Activated naive CD8-positive, alpha-beta T cell treated with anti-CD3 and anti-CD28 coated beads, Interleukin-2, amount 10 ng/mL, durations not matched to agents 7 days and 5 days (primary cell): ENCODE results near the gene LTB4R2. TPM values are rescaled to one million over a fixed set of nuclear protein-coding genes. Genes with fewer than 3 reads are reported as not detected.

ENCODE experiments used
- ATAC-seq: fragments of 150-1000 bp; cut with Tn5 transposase; one replicate; pipeline ENCODE4 v1.10.0; 2021; ENCODE audit warnings: low read depth, moderate library complexity
- POLR2A ChIA-PET: fragments of 350-600 bp; sonication (Branson Sonifier 250); formaldehyde crosslinking; loops from one replicate; lab custom pipeline; 2021; ENCODE audit warnings: antibody characterized with exemption; lab: Charles Lee
- DNase-seq: peaks from one replicate; pipeline ENCODE4 v3.0.0; 2021
- H3K27ac Mint-ChIP-seq: one replicate; pipeline ENCODE4 v1.8.0; 2022; ENCODE audit warnings: mild to moderate bottlenecking, mixed read lengths
- H3K27me3 Mint-ChIP-seq: one replicate; pipeline ENCODE4 v1.8.0; 2022; ENCODE audit warnings: mild to moderate bottlenecking, moderate library complexity, mixed read lengths
- H3K36me3 Mint-ChIP-seq: one replicate; pipeline ENCODE4 v1.8.0; 2021; ENCODE audit warnings: mild to moderate bottlenecking, mixed read lengths
- H3K4me1 Mint-ChIP-seq: one replicate; pipeline ENCODE4 v1.8.0; 2021; ENCODE audit warnings: mixed read lengths
- H3K4me3 Mint-ChIP-seq: one replicate; pipeline ENCODE4 v1.8.0; 2022; ENCODE audit warnings: mild to moderate bottlenecking, moderate library complexity, mixed read lengths
- H3K9me3 Mint-ChIP-seq: one replicate; pipeline ENCODE4 v1.8.0; 2021; ENCODE audit warnings: mixed read lengths
- total RNA-seq, 2 experiments: library from RNA; stranded (reverse); gene quantifications; one replicate each; pipeline ENCODE4 v1.2.3, GENCODE V29; 2021

Gene LTB4R2
- total RNA-seq, 2 experiments from 2014 or later = 19.4 to 21.2 TPM

DNA sequence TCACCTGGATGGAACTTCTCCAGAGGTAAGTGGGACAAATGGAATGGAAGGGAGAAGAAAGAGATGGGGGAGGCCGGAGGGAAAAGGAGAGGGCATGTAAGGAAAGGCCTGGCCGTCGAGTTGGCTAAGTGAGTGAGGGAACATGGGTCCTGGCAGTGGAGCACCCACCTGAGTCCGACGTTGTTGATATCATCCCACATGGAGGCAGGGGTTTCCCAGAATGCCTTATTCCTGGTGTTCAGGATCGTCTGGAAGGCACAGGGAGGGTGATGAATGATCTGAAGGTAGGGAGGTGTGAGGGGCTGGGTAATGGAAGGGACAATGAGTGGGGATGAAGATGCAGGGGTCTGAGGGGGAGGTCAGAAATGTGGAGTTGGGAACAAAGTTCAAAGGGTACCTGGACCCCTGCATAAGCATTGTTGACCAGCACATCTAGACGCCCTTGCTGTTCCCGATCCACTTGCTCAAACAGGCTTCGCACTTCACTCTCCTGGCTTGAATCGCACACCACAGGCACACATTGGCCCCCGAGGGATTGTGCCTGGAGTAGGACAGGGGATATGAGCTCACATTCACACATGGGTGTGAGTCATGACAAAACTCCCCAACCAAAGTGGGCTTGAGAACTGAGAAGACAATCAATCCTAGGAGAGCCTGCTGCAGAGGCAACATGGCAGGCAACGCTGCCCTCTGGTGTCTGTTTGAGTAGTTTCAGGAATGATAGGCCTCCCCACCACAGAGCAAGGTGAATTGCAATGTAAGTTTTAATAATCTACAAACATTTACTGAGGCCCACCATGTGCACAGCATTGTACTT lies 13.4 kb upstream of the LTB4R2 start:
- Mint-ChIP-seq H3K4me3 (peak overlapping the region; percentile 65), H3K27me3 (no peaks in the 10 kb centered on the region), H3K9me3 (no peaks in the 10 kb centered on the region), H3K36me3 (peaks cover 29% of the 10 kb centered on the region), H3K4me1 (peaks cover 44% of the 10 kb centered on the region), H3K27ac (peak overlapping the region; percentile 94)
- peak; percentile 55 for ATAC-seq
- peak; percentile 66 for DNase-seq
- POLR2A ChIA-PET = interaction anchor here (1.0 to 6.6 kb wide), 11 partner anchors 11 to 161 kb away, joined by 3 to 76 read pairs (median 7); partner anchors contain the start of genes CHMP4A, CIDEB, LTB4R and LTB4R2

DNA sequence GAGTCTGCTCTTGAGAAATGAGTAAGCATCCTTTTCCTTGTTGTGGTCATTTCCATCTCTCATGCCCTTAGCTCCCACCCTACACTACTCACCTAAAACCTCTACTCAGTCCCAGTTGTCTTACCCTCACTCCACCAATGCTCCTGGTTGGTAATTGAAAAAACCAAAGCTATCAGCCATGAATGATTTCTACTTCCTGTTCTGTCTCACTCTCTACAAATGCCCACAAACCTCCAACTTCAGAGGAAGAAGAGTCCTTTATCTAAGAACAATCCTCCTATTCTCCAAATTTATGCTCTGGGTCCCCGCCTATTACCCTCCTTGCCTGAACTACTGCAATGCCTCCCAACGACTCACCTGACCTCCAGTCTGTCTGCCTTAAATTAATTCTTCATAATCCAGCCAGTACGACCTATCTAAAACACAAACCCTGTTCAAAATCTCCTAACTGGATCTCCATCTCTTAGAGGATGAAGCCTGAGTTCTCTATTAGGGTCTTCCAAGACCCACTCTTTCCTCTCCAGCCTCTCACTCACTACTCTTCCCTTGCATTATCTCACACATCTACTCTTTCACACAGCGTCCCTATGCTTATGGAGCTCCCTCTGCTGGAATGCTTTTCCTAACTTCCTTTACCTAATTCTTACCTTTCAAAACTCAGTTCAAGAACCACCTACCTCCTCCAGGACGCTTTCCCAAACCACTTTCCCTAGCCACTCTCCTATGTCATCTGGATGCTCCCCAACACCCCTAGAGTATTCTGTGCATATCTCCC lies 12.6 kb upstream of the LTB4R2 start:
- Mint-ChIP-seq H3K4me3 (peak overlapping the region; percentile 65), H3K36me3 (peaks cover 24% of the 10 kb centered on the region), H3K27me3 (no peaks in the 10 kb centered on the region), H3K9me3 (no peaks in the 10 kb centered on the region), H3K27ac (peak overlapping the region; percentile 94), H3K4me1 (peaks cover 41% of the 10 kb centered on the region)
- POLR2A ChIA-PET = interaction anchor here (1.0 to 6.6 kb wide), 11 partner anchors 11 to 161 kb away, joined by 3 to 76 read pairs (median 7); partner anchors contain the start of genes CHMP4A, CIDEB, LTB4R and LTB4R2
- ATAC-seq (peak; percentile 12), DNase-seq (no peak)

DNA sequence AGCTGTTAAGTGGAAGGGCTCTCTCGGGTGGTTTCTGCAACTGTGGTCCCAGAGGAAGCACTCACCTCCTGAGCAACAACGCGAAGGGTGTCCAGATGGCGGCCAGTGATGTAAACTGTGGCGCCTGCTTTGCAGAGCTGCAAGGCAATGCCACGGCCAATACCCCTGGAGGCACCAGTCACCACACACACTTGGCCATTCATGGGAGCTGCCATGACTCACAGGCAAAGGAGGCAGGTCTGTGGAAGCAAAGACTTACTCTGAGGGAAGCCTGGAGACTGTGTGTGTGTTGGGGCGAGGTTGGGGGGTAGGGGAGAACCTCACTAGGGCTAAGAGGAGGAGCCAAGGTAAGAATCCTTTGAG lies 11.1 kb upstream of the LTB4R2 start:
- Mint-ChIP-seq H3K27ac (peak overlapping the region; percentile 95), H3K9me3 (no peaks in the 10 kb centered on the region), H3K4me1 (peaks cover 41% of the 10 kb centered on the region), H3K36me3 (peaks cover 21% of the 10 kb centered on the region), H3K27me3 (no peaks in the 10 kb centered on the region), H3K4me3 (peak overlapping the region; percentile 94)
- ATAC-seq (peak; percentile 6), DNase-seq (no peak)
- POLR2A ChIA-PET = interaction anchor here (0.6 to 6.6 kb wide), 15 partner anchors 9 to 185 kb away, joined by 3 to 76 read pairs (median 8); partner anchors contain the start of genes CBLN3, DCAF11, IRF9 and KHNYN

DNA sequence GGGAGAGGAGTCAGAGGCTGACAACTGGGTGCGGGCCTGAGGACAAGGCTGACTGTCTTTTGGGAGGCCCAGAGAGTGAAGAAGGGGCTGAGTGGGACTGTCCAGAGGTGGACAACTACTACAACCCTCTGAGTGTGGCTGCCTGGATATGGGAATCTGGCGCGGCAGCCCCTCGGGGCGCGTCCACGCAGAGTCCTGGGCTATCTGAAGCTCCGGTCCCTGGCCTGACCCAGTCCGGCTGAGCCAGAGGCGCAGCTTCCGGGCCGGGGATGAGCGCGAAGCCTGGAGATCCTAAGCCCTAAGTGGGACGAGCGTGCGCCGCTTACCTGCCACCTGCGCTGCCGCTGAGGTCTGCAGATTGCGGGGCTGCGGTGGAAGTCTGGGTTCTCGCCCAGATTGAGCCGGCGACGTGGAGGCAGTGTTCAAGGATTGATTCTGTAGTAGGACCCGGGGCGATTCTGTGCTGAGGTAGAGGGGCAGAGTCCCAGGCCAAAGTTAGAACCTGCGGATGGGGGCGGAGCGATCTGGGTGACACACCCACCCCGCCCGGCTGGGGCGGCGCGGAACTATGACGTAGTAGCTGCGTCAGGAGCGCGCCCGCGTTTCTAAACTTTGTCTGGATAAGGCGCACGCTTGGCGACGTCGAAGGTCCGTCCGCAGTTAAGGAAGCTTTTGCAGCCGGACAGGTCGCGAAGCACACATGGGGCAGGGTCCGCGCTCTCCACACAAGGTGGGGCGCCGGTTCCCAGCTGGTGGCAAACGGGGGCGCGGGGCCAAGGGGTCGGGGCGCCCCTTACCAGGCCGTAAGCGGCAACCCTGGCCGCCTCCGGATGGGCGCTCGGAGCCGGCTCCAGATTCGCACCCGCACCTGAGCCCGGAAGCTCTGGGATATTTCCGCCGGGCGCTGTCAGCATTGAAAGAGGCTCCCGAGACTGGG lies 10.4 kb upstream of the LTB4R2 start, which contains the start of the genes DHRS1 and NOP9:
DHRS1 (minus strand) TSS at position 526 of the 937 bp plus-strand sequence. CDS start 674 bp downstream, outside the sequence.
NOP9 (plus strand) TSS at position 596 of the 937 bp plus-strand sequence; CDS start at position 701, 105 bp downstream.
- Mint-ChIP-seq H3K4me3 (peak within 1 kb of the TSS; percentile 94), H3K9me3 (no peaks in the 10 kb centered on the region), H3K4me1 (peaks cover 41% of the 10 kb centered on the region), H3K27ac (peak within 1 kb of the TSS; percentile 95), H3K27me3 (no peaks in the 10 kb centered on the region), H3K36me3 (peaks cover 25% of the 10 kb centered on the region)
- POLR2A ChIA-PET = interaction anchor here (0.7 to 6.6 kb wide), 18 partner anchors 9 to 185 kb away, joined by 3 to 76 read pairs (median 8); partner anchors contain the start of genes CBLN3, CHMP4A, DCAF11 and IRF9
- ATAC-seq = peak; percentile 82
- DNase-seq = peak; percentile 97

DNA sequence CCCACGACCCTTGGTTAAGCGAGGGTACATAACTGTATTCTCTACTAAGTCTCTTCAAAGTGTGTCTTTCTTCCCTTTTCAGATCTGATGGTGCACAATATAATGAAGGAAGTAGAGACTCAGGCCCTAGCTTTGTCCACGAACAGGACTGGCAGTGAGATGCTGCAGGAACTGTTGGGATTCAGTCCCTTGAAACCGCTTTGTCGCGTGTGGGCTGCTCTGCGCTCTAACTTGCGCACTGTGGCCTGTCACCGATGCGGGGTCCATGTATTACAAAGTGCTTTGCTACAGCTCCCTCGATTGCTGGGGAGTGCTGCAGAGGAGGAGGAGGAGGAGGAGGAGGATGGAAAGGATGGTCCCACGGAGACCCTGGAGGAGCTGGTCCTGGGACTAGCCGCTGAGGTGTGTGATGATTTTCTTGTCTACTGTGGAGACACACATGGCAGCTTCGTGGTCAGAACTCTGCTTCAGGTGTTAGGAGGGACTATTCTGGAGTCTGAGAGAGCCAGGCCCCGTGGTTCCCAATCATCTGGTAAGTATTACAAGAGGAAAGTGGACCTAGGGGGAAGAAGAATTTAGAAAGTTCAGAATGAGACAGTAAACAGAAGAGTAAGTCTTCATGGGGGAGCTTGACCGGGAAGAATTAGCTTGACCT lies 9.5 kb upstream of the LTB4R2 start:
- ATAC-seq = no peak

DNA sequence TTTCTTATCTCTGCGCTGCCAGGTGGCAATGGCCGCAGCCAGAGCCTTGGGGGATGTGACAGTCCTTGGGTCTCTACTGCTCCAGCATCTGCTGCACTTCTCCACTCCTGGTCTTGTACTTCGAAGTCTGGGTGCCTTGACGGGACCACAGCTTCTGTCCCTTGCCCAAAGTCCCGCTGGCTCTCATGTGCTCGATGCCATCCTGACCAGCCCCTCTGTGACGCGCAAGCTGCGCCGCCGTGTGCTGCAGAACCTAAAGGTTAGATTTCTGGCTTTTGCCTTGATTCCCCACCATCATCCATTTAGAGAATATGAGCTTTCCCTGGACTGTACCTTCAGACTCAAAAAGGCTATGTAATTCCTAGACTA lies 5.9 kb upstream of the LTB4R2 start:
- POLR2A ChIA-PET = interaction anchor here (1.6 kb wide), 1 partner anchor 61 kb away, joined by 5 read pairs; the partner anchor contains the start of gene TINF2
- peaks cover 25% of the 10 kb centered on the region for H3K36me3 Mint-ChIP-seq
- ATAC-seq (no peak), DNase-seq (no peak)
- H3K9me3 Mint-ChIP-seq = no peaks in the 10 kb centered on the region
- H3K4me3 Mint-ChIP-seq = no peak overlapping the region
- H3K27me3 Mint-ChIP-seq = no peaks in the 10 kb centered on the region
- H3K4me1 Mint-ChIP-seq = peaks cover 29% of the 10 kb centered on the region
- H3K27ac Mint-ChIP-seq = no peak overlapping the region

More for the DNA sequence above, 9.5 kb upstream of the LTB4R2 start:
- Mint-ChIP-seq H3K4me1 (peaks cover 41% of the 10 kb centered on the region), H3K4me3 (peak overlapping the region; percentile 94), H3K9me3 (no peaks in the 10 kb centered on the region), H3K27me3 (no peaks in the 10 kb centered on the region), H3K36me3 (peaks cover 25% of the 10 kb centered on the region), H3K27ac (peak overlapping the region; percentile 95)
- no peak for DNase-seq
- POLR2A ChIA-PET = interaction anchor here (0.7 to 6.6 kb wide), 15 partner anchors 10 to 186 kb away, joined by 3 to 76 read pairs (median 10); partner anchors contain the start of genes CBLN3, CHMP4A, DCAF11 and IRF9

DNA sequence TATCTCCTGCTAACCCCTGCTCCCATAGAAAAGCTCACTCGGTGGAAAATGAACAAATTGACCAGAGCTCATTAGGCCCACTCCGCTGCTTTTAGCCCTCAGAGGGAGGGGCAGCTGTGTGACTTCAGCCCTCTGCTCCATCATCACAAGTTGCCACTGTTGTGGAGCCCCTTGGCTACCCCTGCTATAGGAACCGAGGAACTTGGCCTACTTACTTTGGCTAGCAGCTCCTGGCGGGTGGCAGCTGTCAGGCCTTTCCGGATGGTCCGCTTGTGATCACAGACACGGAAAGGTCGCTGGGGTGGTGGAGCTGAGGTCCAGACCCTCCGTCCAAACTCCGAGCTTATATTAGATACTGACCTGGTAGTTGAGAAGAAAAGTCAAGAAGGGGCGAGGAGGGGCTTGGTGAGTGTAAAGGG lies 2.8 kb upstream of the LTB4R2 start:
- peaks cover 33% of the 10 kb centered on the region for H3K4me1 Mint-ChIP-seq
- no peak for ATAC-seq

DNA sequence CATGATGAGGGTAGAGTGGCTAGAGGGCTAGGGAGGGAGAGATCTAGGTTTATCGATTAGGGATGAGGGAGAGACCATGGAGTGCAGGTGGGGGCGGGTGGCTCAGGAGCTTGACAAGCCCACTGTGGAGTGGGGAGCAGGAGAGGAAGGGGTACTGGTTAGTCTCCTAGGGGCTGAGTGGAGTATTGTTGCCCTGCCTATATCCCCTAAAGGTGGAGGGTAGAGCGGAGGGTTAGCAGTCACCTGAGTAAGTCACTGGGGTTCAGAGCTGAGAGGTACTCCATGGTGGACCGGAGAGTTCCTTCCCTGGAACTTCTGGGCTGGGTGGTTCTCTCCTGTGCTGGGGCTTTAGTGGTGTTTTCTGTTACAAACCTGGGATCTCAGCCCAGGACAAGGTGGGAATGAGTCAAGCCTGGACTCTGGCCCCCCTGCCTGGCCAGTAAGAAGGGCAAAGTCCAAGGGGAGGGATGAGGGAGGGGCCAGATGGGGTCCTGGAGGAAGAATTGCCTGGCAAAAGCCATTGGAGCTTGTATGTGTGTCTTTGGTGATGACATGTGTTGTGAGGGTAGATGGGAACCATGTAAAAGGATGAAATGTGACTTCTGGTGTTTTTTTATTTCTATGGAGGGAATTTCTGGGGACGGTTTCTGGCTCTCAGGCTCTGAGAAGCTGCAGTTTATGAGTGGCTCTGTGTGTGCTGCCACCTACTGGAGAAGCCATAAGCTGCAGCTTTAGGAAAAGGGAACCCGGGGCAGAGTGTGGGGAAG lies 2.2 kb upstream of the LTB4R2 start, which contains the start of gene CIDEB:
CIDEB (minus strand) TSS at position 403 of the 767 bp plus-strand sequence; CDS start at position 284, 119 bp downstream.
- ATAC-seq (no peak), DNase-seq (peak; percentile 53)
- Mint-ChIP-seq H3K9me3 (no peaks in the 10 kb centered on the region), H3K36me3 (peaks cover 30% of the 10 kb centered on the region), H3K27ac (peak within 1 kb of the TSS; percentile 65), H3K4me3 (no peak within 1 kb of the TSS), H3K4me1 (peaks cover 39% of the 10 kb centered on the region), H3K27me3 (no peaks in the 10 kb centered on the region)
- POLR2A ChIA-PET = interaction anchor here (0.9 to 5.7 kb wide), 9 partner anchors 10 to 146 kb away, joined by 3 to 32 read pairs (median 5); partner anchors contain the start of genes CBLN3, IRF9, KHNYN and MDP1

More for the DNA sequence above, 2.8 kb upstream of the LTB4R2 start:
- POLR2A ChIA-PET = interaction anchor here (3.0 to 5.7 kb wide), 2 partner anchors 36 to 65 kb away, joined by 13 to 32 read pairs; partner anchors contain the start of genes RABGGTA and TINF2
- Mint-ChIP-seq H3K9me3 (no peaks in the 10 kb centered on the region), H3K4me3 (no peak overlapping the region), H3K36me3 (peaks cover 29% of the 10 kb centered on the region), H3K27me3 (no peaks in the 10 kb centered on the region), H3K27ac (peak overlapping the region; percentile 65)
- no peak for DNase-seq

DNA sequence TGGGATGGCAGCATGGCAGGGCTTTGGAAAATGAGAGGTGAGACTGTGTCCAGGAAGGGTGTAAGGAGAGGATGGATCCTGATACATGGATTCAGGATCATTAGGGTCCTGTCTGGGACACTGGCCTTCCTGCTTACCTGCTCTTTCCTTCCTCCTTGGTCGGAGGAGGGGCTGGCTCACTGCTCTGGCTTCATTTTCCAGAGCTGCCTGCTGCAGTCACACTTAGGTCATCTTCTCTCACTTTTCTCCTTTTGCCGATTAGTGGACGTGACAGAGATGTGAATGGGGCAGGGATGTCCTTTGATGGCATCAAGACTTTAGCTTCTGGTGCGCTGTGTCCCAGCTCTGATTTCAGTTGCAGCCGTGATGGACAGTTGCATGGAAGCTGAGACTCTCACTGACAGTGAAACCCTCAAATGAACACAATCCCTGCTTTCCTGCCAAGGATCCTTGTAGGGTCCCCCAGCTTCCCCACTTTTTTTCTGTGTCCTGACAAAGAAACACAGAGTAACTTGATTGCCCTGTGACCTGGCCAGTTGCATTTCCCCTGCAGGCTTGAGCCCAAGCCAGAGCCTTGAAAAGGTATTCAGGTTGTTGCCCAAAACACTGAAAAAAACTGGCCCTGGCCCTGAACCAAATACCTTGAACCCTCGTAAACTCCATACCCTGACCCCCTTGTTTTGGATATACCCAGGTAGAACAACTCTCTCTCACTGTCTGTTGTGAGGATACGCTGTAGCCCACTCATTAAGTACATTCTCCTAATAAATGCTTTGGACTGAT lies 1.4 kb upstream of the LTB4R2 start:
- no peak for DNase-seq
- no peaks in the 10 kb centered on the region for H3K9me3 Mint-ChIP-seq
- peaks cover 47% of the 10 kb centered on the region for H3K4me1 Mint-ChIP-seq
- H3K36me3 Mint-ChIP-seq = peaks cover 29% of the 10 kb centered on the region
- no peak overlapping the region for H3K27ac Mint-ChIP-seq
- H3K4me3 Mint-ChIP-seq = no peak overlapping the region
- no peaks in the 10 kb centered on the region for H3K27me3 Mint-ChIP-seq
- no peak for ATAC-seq
- POLR2A ChIA-PET = interaction anchor here (0.6 to 5.7 kb wide), 10 partner anchors 9 to 147 kb away, joined by 3 to 32 read pairs (median 4); partner anchors contain the start of genes CBLN3, DHRS1, IRF9 and KHNYN

DNA sequence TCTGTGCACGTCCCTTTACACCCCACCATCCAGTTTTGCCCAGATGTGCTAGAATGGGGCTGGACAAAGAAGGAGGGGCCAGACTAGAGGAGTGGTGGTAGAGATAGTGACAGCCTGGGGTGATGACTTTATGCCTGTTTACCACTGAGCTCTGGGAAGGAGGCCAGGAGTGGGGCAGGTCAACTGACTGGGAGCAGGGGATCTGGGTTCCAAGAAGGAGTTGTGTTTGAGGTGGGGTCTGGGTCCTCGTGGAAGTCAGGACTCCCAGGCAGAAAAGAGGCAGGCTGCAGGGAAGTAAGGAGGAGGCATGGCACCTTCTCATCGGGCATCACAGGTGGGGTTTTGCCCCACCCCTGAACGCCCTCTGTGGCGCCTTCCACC lies 315 bp downstream of the LTB4R2 start:
- H3K9me3 Mint-ChIP-seq = no peaks in the 10 kb centered on the region
- peak overlapping the region; percentile 82 for H3K27ac Mint-ChIP-seq
- POLR2A ChIA-PET = interaction anchor here (0.7 to 5.7 kb wide), 14 partner anchors 8 to 149 kb away, joined by 3 to 43 read pairs (median 6); partner anchors contain the start of genes ADCY4, CBLN3, DHRS1 and IRF9
- peak overlapping the region; percentile 84 for H3K4me3 Mint-ChIP-seq
- ATAC-seq = no peak
- peaks cover 26% of the 10 kb centered on the region for H3K36me3 Mint-ChIP-seq
- H3K27me3 Mint-ChIP-seq = no peaks in the 10 kb centered on the region
- peaks cover 62% of the 10 kb centered on the region for H3K4me1 Mint-ChIP-seq
- no peak for DNase-seq
